Fibroblast of the aortic adventitia (primary cell): ENCODE data around the gene KCTD4. TPM values are rescaled to one million over a fixed set of nuclear protein-coding genes. Genes with fewer than 3 reads are reported as not detected.

Experiments used
- DNase-seq: peaks from one replicate; pipeline ENCODE4 v3.0.0-alpha.2; 2010; ENCODE audit warnings: low read depth
- H3K4me3 ChIP-seq: 2 replicates; pipeline ENCODE4 v1.5.1; 2011; ENCODE audit warnings: low read depth, mild to moderate bottlenecking, control low read depth, low read length, moderate library complexity
- CTCF ChIP-seq: IDR thresholded peaks from 2 replicates; pipeline ENCODE4 v1.5.1; 2011; ENCODE audit warnings: mild to moderate bottlenecking, low read length, control low read depth, inconsistent platforms; ENCODE audit not compliant: insufficient read depth
- total RNA-seq: library from RNA; depleted of rRNA; stranded (reverse); fragments of >200 nt; gene quantifications from 2 replicates; pipeline ENCODE4 v1.2.3, GENCODE V29; 2012; ENCODE audit warnings: low replicate concordance

Gene KCTD4
- total RNA-seq, 1 donor, result not detected

DNA sequence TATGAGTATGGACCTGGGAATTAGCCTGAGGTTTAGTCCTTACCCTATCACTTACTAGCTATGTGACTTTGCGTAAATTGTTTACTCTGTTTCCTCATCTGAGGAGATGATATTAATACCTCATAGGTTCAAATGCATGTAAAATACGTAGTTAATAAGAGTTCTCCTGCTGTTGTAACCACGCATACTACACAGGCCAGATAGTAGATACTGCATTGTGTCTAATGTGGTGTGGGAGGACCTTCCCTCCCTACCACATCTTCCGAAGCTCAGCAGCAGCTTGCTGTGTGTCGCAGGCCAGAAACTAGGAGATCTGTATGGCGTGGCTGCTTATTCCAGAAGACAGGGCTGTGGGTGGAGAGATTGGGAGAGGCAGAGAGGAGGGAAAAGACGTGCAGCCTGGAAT lies 57.5 kb downstream of the KCTD4 start:
- no peak for TF ChIP-seq CTCF
- no peak overlapping the region for H3K4me3 ChIP-seq
- no peak for DNase-seq

Other genes with a start within 250 kb of the KCTD4 start
- 4.5 and 5.7 TPM in 2 replicates for gene NUFIP1, start 211.6 kb downstream of the KCTD4 start, total RNA-seq
- gene GPALPP1, start 211.5 kb downstream of the KCTD4 start, total RNA-seq, result 20.6 and 31.2 TPM in 2 replicates
- gene GTF2F2, start 80.5 kb downstream of the KCTD4 start, total RNA-seq, result 16.6 and 19.0 TPM in 2 replicates
- gene TPT1, start 140.1 kb upstream of the KCTD4 start, total RNA-seq, result 2,623 and 5,269 TPM in 2 replicates
- 7.6 and 10.4 TPM in 2 replicates for gene SLC25A30, start 217.3 kb upstream of the KCTD4 start, total RNA-seq